Left lung (tissue), 10 donors: ENCODE data around the gene EHD4. TPM values are rescaled to one million over a fixed set of nuclear protein-coding genes. Genes with fewer than 3 reads are reported as not detected.

ENCODE experiments used
- ATAC-seq: fragments of 200-7000 bp; cut with Tn5 transposase; one replicate; pipeline ENCODE4 v1.9.1; 2020; ENCODE audit warnings: moderate library complexity
- DNase-seq, 4 donors: peaks; one replicate each; pipeline ENCODE4 v3.0.0-alpha.2; 2013 to 2020
- H3K27ac ChIP-seq, 2 donors: fragments of 200-600 bp; sonication (generic) in 1 of 2; one replicate each; pipeline versions ENCODE4 v1.5.0 to v1.8.0; 2020 to 2021
- H3K27me3 ChIP-seq, 2 donors: fragments of 200-600 bp; sonication (generic) in 1 of 2; one replicate each; pipeline versions ENCODE4 v1.5.0 to v1.8.0; 2020 to 2021
- H3K36me3 ChIP-seq, 2 donors: fragments of 200-600 bp; sonication (generic) in 1 of 2; one replicate each; pipeline versions ENCODE4 v1.5.0 to v1.8.0; 2020 to 2021
- H3K4me1 ChIP-seq, 2 donors: fragments of 200-600 bp; one replicate each; pipeline ENCODE4 v1.8.0; 2021
- H3K4me3 ChIP-seq, 2 donors: fragments of 200-600 bp; sonication (generic) in 1 of 2; one replicate each; pipeline versions ENCODE4 v1.5.0 to v1.8.0; 2020 to 2021; ENCODE audit warnings: mild to moderate bottlenecking in 1 of 2
- H3K9me3 ChIP-seq, 2 donors: fragments of 200-600 bp; sonication (generic) in 1 of 2; one replicate each; pipeline versions ENCODE4 v1.5.0 to v1.8.0; 2020 to 2021
- CTCF ChIP-seq, 2 donors: fragments of 200-600 bp; sonication (generic) in 1 of 2; IDR thresholded peaks; one replicate each; pipeline versions ENCODE4 v1.5.0 to v1.8.0; 2021; ENCODE audit warnings: antibody characterized with exemption in 2 of 2
- intact Hi-C, 2 donors: fragments of 100-400 bp; cut with DNase I; formaldehyde crosslinking; loops; one replicate each; pipeline versions ENCODE4 v1.11.2 to v1.14.2; 2022
- polyA plus RNA-seq, 6 donors: library from polyadenylated mRNA; unstranded; fragments of 120-200 nt; gene quantifications; one replicate each; pipeline ENCODE4 v1.2.1, GENCODE V29; 2013; ENCODE audit not compliant: insufficient read length in 6 of 6
- total RNA-seq, 2 donors: library from RNA; stranded (reverse); fragmentation: NEBNext Ultra II Directional; extraction: Animal tissue kit (Norgen Biotek cat#: 25700); gene quantifications; one replicate each; pipeline ENCODE4 v1.2.1, GENCODE V29; 2021
- donor health status: DM: no; HTN: yes; CAD: no.
- donor health status: DM: no; HTN: no; CAD: no.

Gene EHD4
- total and polyA plus RNA-seq, 8 donors, result 11.7 to 32.6 (median 13.1) TPM

DNA sequence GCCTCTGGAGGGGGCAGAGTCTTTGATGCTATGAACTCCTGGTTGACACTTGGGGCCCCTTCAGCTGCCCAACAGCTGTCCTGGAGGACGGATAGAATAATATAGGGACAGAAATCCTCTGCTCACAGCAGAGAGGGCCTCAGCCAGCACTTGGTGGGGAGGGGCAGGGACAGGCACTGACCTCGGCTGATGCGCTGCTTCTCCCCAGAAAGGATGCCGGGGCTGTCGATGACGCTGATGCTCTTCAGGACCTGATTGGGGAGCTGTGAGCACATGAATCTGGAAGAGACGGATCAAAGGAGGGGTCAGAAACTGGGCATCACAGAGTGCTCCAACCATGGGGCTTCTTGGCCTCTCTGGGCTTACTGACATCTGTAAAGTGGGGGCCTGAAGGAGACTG is 29.5 kb downstream of the EHD4 start:
- Histone ChIP-seq H3K36me3 (peaks cover 0 to 45% of the 10 kb centered on the region in 2 donors), H3K4me3 (no peak overlapping the region), H3K9me3 (no peaks in the 10 kb centered on the region), H3K4me1 (peaks cover 13 to 51% of the 10 kb centered on the region in 2 donors), H3K27me3 (no peaks in the 10 kb centered on the region), H3K27ac (no peak overlapping the region)
- DNase-seq (no peak), ATAC-seq (no peak)
- TF ChIP-seq CTCF (IDR thresholded peaks at IDR 0.05), result no peak
- intact Hi-C loops, result no loop called here

DNA sequence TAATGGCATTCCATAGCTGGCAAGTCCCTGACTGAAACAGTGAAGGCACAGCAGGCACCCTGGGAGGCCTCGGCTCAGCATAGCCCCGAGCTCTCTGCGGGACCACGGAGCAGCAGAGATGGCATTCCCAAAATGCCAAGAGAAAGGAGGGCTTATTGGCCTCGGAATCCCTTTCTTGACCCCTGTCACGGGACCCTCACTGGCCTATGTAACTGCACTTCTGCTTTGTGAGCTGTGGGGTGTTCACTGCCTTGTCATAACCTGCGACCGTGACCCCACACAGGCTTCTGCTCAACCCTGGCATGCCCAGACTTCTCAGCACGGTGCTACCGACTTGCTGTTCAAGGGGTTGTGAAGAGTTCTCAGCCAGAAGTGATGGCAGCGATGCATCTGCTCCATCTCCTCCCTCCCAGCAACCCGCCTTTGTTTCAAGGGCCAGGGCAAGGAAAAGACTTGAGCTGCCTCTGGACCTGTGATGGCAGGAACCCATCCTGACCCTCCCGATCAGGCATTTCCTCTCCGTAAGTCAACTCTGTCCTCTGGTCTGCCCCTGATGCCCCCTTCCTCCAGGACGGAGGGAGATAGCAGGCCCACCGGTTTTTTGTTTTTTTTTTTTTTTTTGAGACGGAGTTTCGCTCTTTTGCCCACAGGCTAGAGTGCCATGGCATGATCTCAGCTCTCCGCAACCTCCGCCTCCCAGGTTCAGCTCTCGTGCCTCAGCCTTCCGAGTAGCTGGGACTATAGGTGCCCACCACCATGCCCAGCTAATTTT is 30.5 kb downstream of the EHD4 start:
- H3K9me3 ChIP-seq, result no peaks in the 10 kb centered on the region
- peaks cover 14 to 62% of the 10 kb centered on the region in 2 donors for H3K4me1 ChIP-seq
- H3K27ac ChIP-seq, result no peak overlapping the region
- H3K27me3 ChIP-seq, result no peaks in the 10 kb centered on the region
- peaks cover 0 to 45% of the 10 kb centered on the region in 2 donors for H3K36me3 ChIP-seq
- intact Hi-C loops, result no loop called here
- ATAC-seq (no peak), DNase-seq (no peak)
- no peak overlapping the region for H3K4me3 ChIP-seq
- TF ChIP-seq CTCF (IDR thresholded peaks at IDR 0.05), result no peak

GRCh38 chr15:41940441-41940857 is 31.9 kb downstream of the EHD4 start:
- TF ChIP-seq CTCF (IDR thresholded peaks at IDR 0.05), result no peak
- no peaks in the 10 kb centered on the region for H3K9me3 ChIP-seq
- DNase-seq (peak in 1 of 4 donors; percentile 74), ATAC-seq (no peak)
- no peak overlapping the region for H3K4me3 ChIP-seq
- peak overlapping the region in 1 of 2 donors; percentile 15 for H3K27ac ChIP-seq
- no peaks in the 10 kb centered on the region for H3K27me3 ChIP-seq
- peaks cover 0 to 36% of the 10 kb centered on the region in 2 donors for H3K36me3 ChIP-seq
- intact Hi-C loops, result no loop called here
- peaks cover 14 to 76% of the 10 kb centered on the region in 2 donors for H3K4me1 ChIP-seq

DNA sequence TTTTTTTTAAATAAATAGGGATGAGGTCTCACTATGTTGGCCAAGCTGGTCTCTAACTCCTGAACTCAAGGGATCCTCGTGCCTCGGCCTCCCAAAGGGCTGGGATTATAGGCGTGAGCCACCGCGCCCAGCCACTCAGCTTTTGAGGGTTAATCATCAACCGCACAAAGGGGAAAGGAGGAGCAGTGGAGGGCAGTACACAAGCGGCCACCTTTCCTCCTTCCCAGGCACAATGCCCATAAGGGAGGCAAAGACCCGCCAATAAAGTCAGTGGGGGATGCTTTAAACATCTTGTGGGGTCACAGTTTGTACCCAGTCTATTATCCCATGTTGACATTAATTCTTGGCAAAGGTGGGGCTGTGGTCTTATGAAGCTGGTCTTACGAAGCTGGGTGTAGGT is 32.4 kb downstream of the EHD4 start:
- H3K9me3 ChIP-seq, result no peaks in the 10 kb centered on the region
- DNase-seq (no peak), ATAC-seq (no peak)
- peak overlapping the region in 1 of 2 donors; percentile 15 for H3K27ac ChIP-seq
- no peak overlapping the region for H3K4me3 ChIP-seq
- H3K4me1 ChIP-seq, result peaks cover 18 to 79% of the 10 kb centered on the region in 2 donors
- H3K27me3 ChIP-seq, result no peaks in the 10 kb centered on the region
- intact Hi-C loops, result no loop called here
- TF ChIP-seq CTCF (IDR thresholded peaks at IDR 0.05), result no peak
- H3K36me3 ChIP-seq, result peaks cover 0 to 31% of the 10 kb centered on the region in 2 donors

GRCh38 chr15:41937568-41937923 is 34.8 kb downstream of the EHD4 start:
- peaks cover 16 to 85% of the 10 kb centered on the region in 2 donors for H3K4me1 ChIP-seq
- H3K9me3 ChIP-seq, result no peaks in the 10 kb centered on the region
- no peak overlapping the region for H3K4me3 ChIP-seq
- peak overlapping the region; percentile 44 to 82 for H3K27ac ChIP-seq
- no peak for DNase-seq
- no peak for TF ChIP-seq CTCF (IDR thresholded peaks at IDR 0.05)
- no peaks in the 10 kb centered on the region for H3K27me3 ChIP-seq
- intact Hi-C loops, result no loop called here
- H3K36me3 ChIP-seq, result peaks cover 0 to 24% of the 10 kb centered on the region in 2 donors
- ATAC-seq, result no peak
